T47D (cell line): Measurements from ENCODE around the gene MERTK.
"Not testable (repeated sequence)": the region's sequence is repeated elsewhere in the genome, so short reads cannot be mapped to it uniquely, and the experiment has no call there.

ENCODE experiments used
- DNase-seq, 2 experiments: peaks; one replicate each; pipeline versions ENCODE4 v3.0.0 to v3.0.0-alpha.2; 2011 to 2012; ENCODE audit warnings: low read depth in 1 of 2, low spot score in 1 of 2
- JUND ChIP-seq: IDR thresholded peaks from 2 replicates; pipeline ENCODE4 v1.6.1; 2012; ENCODE audit warnings: low read depth
- in situ Hi-C: cut with HindIII; loops from 2 replicates; pipeline ENCODE4 v1.10.0; 2016; ENCODE audit warnings: low sequenced_read_pairs, low pct_unique_long_range_greater_than_20kb

Gene MERTK

DNA sequence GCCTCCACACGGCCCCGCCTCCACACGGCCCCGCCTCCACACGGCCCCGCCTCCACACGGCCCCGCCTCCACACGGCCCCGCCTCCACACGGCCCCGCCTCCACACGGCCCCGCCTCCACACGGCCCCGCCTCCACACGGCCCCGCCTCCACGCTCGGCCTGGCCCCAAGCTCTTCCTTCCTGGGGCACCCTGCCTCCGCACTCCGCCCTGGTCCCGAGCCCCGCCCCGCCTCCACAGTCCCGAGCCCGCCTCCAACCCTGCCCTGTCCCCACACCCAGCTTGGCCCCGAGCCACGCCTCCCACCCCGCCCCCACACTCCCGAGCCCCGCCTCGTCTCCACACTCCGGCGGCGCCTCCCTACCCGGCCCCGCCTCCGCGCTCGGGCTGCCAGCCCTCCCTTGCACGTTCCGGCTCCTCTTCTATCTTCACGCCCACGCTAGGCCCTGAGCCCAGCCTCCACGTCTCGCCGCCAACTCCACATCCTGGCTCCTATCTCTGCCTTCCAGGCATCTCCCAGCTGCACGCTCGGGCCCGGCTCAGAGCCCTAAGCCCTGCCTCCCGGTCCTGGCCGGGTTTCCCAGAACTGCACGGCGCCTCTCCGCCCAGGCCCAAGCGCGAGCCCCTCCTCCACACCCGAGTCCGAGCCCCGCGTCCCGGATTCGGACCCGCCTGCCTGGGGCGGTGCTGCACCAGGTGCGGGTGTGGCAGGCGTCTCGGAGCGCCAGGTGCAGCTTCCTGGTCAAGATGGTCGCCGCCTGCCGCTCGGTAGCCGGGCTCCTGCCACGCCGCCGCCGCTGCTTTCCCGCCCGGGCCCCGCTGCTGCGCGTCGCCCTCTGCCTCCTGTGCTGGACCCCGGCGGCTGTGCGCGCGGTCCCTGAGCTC is 156.7 kb downstream of the MERTK start, which contains the start of gene TMEM87B:
TSS of gene TMEM87B (plus strand) at position 423 of the 883 bp plus-strand sequence. CDS start at position 746, 323 bp downstream.
- TF ChIP-seq JUND: no peak
- in situ Hi-C loops: no loop called here
- peak; percentile 70 to 97 for DNase-seq

DNA sequence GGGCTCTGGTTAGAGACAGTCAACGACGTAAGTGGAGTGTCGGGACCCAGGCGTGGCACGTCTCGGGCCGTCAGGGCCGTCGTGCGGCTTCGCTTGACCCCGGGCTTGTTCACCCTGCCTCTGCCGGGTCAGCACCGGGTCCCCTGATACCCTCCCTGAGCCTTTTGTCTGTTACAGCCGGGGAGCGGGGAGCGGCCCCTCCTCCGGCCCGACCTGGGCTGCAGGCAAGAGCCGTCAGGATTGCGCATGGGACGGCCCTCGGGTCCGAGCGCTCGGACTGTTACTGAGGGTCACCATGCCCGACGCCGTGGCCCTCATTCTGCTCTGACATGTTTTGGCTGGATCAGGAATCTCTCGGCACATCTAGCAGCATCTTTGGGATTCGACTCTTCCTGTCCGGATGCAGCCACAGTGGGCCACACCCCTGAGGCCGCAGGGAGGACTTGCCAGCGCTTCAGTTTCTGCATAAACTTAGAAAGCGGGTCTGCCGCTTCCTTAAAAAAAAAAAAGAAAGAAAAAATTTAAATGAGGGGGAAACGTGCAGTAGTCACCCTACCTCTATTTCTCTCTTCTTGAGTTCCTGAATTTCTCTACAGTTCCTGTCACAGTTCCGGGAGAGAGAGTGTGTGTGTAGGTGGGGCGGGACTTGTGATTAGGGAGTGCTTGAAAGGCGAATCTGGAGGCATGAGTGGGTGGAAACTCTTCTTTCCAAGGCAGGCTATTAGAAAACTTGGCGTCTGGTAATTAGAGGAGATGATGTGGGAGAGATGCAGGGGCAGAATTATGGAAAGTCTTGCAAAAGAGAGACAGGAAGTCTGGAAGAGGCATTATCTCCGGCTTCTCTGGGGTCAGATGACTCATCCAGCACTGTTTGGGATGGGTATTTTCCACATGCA is 157.6 kb downstream of the MERTK start:
- peak; percentile 36 to 75 for DNase-seq
- no peak for TF ChIP-seq JUND
- in situ Hi-C loops: no loop called here

DNA sequence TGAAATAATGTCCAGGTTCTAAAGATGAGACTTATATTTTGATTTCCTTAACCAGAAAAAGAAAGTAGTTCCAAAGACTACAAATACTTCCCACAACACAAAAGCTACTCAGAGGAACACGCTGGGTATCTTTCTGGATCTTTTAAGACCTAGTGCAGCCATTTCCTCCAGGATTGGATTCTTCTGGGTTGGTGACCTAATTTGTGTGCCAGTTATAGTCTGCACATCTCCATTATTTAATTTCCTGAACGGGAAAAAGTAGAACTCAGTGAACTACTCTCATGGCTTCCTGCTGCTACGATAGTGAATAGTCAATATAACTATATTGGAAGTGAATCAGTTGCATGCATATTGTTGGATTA is 158.2 kb downstream of the MERTK start:
- TF ChIP-seq JUND: no peak
- DNase-seq: no peak
- in situ Hi-C loops: no loop called here

DNA sequence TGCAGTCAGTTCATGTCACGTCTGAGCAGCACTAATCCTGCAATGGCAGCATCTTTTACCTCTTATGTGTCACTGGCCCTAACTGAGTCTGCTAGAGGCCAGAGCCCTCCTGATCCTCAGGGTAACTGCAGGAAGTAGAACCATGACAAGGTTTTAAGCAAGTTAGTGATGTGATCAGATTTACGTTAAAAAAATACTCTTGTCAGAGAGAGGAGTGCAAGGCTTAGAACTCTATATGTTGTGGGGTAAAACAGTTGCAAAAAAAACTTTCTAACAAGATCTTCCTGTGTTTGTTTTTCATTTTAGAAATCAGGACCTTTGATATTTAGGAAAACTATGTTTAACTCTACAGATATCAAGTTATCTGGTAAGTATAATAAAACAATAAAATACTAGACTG is 161.3 kb downstream of the MERTK start:
- TF ChIP-seq JUND: no peak
- in situ Hi-C loops: no loop called here
- no peak for DNase-seq

DNA sequence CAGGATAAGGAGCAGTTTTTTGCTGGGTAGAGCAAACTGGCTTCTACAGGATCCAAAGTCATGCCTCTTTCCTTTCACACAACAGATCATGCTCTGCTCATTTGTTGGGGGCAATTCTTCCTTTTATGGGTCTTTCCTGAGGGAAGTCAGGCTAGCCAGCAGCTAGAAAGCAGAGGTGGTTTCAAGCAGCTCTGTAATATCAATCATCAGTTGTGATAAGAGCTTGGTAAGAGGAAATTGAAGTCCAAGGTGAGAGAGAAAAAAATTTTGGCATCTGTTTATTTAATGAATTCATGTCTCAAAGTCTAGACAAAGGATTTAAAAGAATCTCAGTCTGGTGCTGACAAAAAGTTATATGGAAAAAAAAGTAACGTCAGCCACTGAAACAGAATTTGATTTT is 162.9 kb downstream of the MERTK start:
- in situ Hi-C loops: no loop called here
- no peak for TF ChIP-seq JUND
- DNase-seq: no peak

DNA sequence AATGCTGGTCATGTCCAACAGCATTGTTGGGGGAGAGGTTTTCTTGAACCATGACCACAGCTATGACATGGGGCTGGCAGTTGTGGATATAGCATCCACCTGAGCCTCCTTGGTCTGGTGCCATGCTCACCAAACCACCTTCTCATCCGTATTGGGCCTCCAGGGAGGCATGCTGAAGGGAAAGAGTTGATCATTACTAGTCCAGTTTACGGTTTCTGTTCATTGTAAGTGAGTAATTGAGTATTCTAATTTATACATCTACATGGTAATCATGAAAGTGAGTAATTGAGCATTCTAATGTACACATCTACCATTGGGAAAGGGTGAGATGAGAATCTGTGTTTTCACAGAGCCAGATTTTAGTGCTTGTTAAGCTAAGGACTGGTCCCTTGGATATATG is 163.4 kb downstream of the MERTK start:
- no peak for DNase-seq
- TF ChIP-seq JUND: no peak
- in situ Hi-C loops: no loop called here

DNA sequence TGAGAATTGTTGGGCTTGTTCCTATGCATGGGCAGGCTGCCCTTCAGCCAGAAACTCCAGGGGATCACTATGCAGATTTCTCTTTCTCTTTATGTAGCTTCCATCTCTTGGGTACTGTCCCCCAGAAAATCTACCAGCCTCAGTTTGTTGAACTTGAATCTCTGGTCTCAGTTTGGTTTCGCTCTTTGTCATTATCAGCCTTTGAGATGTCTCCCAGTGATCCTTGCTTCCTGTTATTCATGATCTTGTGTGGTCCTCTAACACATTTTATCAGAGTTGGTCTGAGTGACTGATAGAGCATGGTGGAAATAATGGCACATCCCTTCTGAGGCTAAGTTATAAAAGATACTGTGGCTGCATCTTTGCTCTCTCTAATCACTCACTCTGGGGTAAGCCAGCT is 164.5 kb downstream of the MERTK start:
- in situ Hi-C loops: no loop called here
- no peak for TF ChIP-seq JUND
- DNase-seq: no peak

DNA sequence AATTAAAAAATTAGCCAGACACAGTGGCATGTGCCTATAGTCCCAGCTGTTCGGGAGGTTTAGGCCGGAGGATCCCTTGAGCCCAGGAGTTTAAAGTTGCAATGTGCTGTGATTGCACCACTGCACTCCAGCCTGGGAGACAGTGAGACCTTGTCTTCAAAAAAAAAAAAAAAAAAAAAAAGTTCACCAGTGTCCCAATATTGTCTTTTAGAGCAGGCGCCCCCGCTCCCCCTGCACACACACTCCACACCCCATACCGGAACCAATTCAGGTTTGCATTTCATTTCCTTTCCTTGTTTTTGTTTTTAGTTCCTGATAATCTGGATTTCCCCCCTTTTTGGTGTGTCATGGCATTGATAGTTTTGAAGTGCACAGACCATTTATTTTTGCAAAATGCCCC is 167.1 kb downstream of the MERTK start:
- in situ Hi-C loops: no loop called here
- DNase-seq: no peak
- no peak for TF ChIP-seq JUND

DNA sequence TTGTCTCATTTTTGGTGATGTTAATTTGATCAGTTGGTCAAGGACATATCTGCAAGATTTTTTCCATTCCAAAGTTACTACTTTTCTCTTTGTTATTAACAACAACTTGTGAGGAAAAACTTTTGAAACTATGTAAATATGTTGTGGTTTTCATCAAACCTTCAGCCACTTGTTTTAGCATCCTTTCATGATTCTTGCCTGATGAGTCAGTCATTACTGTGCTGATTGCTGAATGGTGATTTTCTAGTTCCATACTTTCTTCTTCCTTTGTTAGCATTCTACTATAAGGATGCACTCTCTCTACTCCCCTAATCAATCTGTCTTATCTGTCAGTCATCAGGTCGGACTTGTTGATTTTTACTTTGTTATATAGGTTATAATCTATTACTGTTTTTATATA is 167.6 kb downstream of the MERTK start:
- DNase-seq: no peak
- no peak for TF ChIP-seq JUND
- in situ Hi-C loops: no loop called here

DNA sequence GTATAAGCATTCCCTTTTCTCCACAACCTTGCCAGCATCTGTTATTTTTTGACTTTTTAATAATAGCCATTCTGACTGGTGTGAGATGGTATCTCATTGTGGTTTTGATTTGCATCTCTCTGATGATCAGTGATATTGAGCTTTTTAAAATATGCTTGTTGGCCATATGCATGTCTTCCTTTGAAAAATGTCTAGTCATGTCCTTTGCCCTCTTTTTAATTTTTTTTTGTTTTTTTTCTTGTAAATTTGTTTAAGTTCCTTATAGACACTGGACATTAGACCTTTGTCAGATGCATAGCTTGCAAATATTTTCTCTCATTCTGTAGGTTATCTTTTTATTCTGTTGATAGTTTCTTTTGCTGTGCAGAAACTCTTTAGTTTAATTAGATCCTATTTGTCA is 171.4 kb downstream of the MERTK start:
- DNase-seq, in situ Hi-C loops: not testable (repeated sequence)

DNA sequence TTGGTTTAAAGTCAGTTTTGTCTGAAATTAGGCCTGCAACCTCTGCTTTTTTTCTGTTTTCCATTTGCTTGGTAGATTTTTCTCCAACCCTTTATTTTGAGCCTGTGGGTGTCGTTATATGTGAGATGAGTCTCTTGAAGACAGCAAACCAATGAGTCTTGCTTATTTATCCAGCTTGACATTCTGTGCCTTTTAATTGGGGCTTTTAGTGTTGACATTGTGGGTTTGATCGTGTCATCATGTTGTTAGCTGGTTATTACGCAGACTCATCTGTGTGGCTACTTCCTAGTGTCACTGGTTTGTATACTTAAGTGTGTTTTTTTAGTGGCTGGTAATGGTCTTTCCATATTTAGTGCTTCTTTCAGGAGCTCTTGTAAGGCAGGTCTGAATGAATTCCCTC is 175.5 kb downstream of the MERTK start:
- TF ChIP-seq JUND: no peak
- in situ Hi-C loops: no loop called here

DNA sequence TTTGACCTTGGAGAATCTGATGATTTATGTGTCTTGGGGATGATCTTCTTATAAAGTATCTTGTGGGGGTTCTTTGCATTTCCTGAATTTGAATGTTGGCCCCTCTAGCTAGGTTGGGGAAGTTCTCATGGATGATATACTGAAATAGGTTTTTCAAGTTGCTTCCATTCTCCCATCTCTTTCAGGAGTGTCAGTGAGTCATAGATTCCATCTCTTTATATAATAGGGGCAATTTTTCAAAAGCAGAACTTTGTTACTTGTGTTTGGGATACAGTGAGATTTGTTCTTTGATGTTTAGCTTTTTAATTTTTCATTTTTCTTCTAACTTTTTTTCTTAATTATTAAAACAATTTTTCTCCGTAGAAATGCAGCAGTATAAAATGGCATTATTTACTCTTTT is 176.1 kb downstream of the MERTK start:
- DNase-seq: no peak
- in situ Hi-C loops: no loop called here
- TF ChIP-seq JUND: no peak

More for the DNA sequence above, 175.5 kb downstream of the MERTK start:
- peak in 1 of 2 experiments; percentile 40 for DNase-seq
